K562 (cell line): ENCODE measurements around the gene TIAM1. TPM values are rescaled to one million over a fixed set of nuclear protein-coding genes. Genes with fewer than 3 reads are reported as not detected.

ENCODE experiments used
- ATAC-seq: fragments of 200-7000 bp; cut with Tn5 transposase; 3 replicates; pipeline ENCODE4 v1.9.1; 2020; ENCODE audit warnings: moderate library complexity
- BruUV-seq: library from RNA; stranded (reverse); fragments of 400-500 nt; replicated peaks from 2 replicates; lab custom pipeline; 2021; lab: Mats Ljungman, UMichigan
- CTCF ChIA-PET: fragments of 300-600 bp; formaldehyde crosslinking; extraction: SDS; loops from one replicate; lab custom pipeline; 2021; ENCODE audit warnings: low intra/inter-chr PET ratio; lab: Yijun Ruan, JAX
- POLR2A ChIA-PET: fragments of 300-600, 350-650 bp; sonication (Branson Sonifier 250); formaldehyde crosslinking; extraction: SDS; loops from one replicate; lab custom pipeline; 2021; ENCODE audit warnings: antibody characterized with exemption, inconsistent platforms; lab: Yijun Ruan, JAX
- DNase-seq, 4 experiments: peaks; one replicate each; pipeline versions ENCODE4 v3.0.0 to v3.0.0-alpha.2; 2011 to 2018; ENCODE audit warnings: low spot score in 3 of 4, mixed read lengths in 3 of 4; ENCODE audit errors: extremely low read depth in 1 of 4
- FAIRE-seq: peaks from 2 replicates; lab custom pipeline; 2011; peaks lifted over from hg19 to GRCh38; lab: Jason Lieb, UNC
- H2AFZ ChIP-seq: 2 replicates; pipeline ENCODE4 v1.6.0; 2011; ENCODE audit warnings: low read depth, low read length, control low read depth, inconsistent platforms
- H3K27ac ChIP-seq: fragments of 200-600 bp; 3 replicates; pipeline ENCODE4 v1.8.0; 2011; ENCODE audit warnings: low read depth, mild to moderate bottlenecking, control low read depth, inconsistent platforms, low read length, moderate library complexity, mixed read lengths; ENCODE audit errors: extremely low read depth
- H3K27me3 ChIP-seq, 2 experiments: fragments of 300-600 bp in 1 of 2; 2 replicates in 1 of 2; 3 replicates in 1 of 2; pipeline versions ENCODE4 v1.6.0 to v1.8.0; 2011; ENCODE audit warnings: inconsistent platforms in 2 of 2, low read length in 2 of 2, mild to moderate bottlenecking in 1 of 2, mixed read lengths in 1 of 2, moderate library complexity in 1 of 2; ENCODE audit not compliant: control insufficient read depth in 2 of 2, insufficient read depth in 2 of 2
- H3K36me3 ChIP-seq: fragments of 300-600 bp; 3 replicates; pipeline ENCODE4 v1.8.0; 2011; ENCODE audit warnings: mild to moderate bottlenecking, low read length, inconsistent platforms; ENCODE audit not compliant: control insufficient read depth, insufficient read depth
- H3K4me1 ChIP-seq, 2 experiments: fragments of 200-600 bp in 1 of 2; replicated peaks in 1 of 2; 2 replicates in 1 of 2; 3 replicates in 1 of 2; pipeline versions ENCODE4 v1.5.1 to v1.8.0; 2011; ENCODE audit warnings: inconsistent platforms in 2 of 2, low read length in 2 of 2, mild to moderate bottlenecking in 1 of 2, mixed read lengths in 1 of 2, moderate library complexity in 1 of 2; ENCODE audit not compliant: control insufficient read depth in 2 of 2, insufficient read depth in 2 of 2
- H3K4me2 ChIP-seq: 2 replicates; pipeline ENCODE4 v1.6.1; 2011; ENCODE audit warnings: low read length, control low read depth, inconsistent platforms, mixed read lengths; ENCODE audit not compliant: insufficient read depth
- H3K4me3 ChIP-seq: fragments of 200-600 bp; sonication (generic), shearing (Covaris generic); 2 replicates; pipeline ENCODE4 v1.5.1; 2016; ENCODE audit warnings: control low read depth, inconsistent platforms
- H3K79me2 ChIP-seq: fragments of 200-600 bp; 3 replicates; pipeline ENCODE4 v1.8.0; 2011; ENCODE audit warnings: low read length, inconsistent platforms; ENCODE audit not compliant: control insufficient read depth, insufficient read depth
- H3K9ac ChIP-seq, 2 experiments: 2 replicates each; pipeline versions ENCODE4 v1.6.0 to v1.6.1; 2011; ENCODE audit warnings: low read depth in 2 of 2, low read length in 2 of 2, control low read depth in 1 of 2, inconsistent platforms in 1 of 2, mild to moderate bottlenecking in 1 of 2, mixed read lengths in 1 of 2; ENCODE audit not compliant: insufficient read depth in 1 of 2
- H3K9me1 ChIP-seq: one replicate; pipeline ENCODE4 v1.6.0; 2011; ENCODE audit warnings: inconsistent platforms, mild to moderate bottlenecking, low read length, moderate library complexity; ENCODE audit not compliant: control insufficient read depth, insufficient read depth
- H3K9me3 ChIP-seq: replicated peaks from 2 replicates; pipeline ENCODE4 v1.5.1; 2011; ENCODE audit warnings: low read depth, low read length, inconsistent platforms; ENCODE audit not compliant: control insufficient read depth, insufficient read depth
- H4K20me1 ChIP-seq: replicated peaks from 2 replicates; pipeline ENCODE4 v1.6.1; 2011; ENCODE audit warnings: low read length, inconsistent platforms, mixed read lengths; ENCODE audit not compliant: control insufficient read depth, insufficient read depth
- CAMTA2 ChIP-seq: fragments of 250-450 bp; sonication (Bioruptor Pico); conservative IDR thresholded peaks from 2 replicates; pipeline ENCODE4 v1.5.1; 2022
- HCFC1 ChIP-seq: IDR thresholded peaks from 2 replicates; pipeline ENCODE4 v1.6.1; 2012; ENCODE audit warnings: low read depth, low read length, improper control_type of control experiment
- KLF13 ChIP-seq: fragments of 450-650 bp; IDR thresholded peaks from 2 replicates; pipeline ENCODE4 v1.6.1; 2016; ENCODE audit warnings: missing genetic modification characterization, low read depth, mild to moderate bottlenecking, missing compliant biosample characterization, moderate library complexity, borderline replicate concordance
- POLR2H ChIP-seq: IDR thresholded peaks from 2 replicates; pipeline ENCODE4 v1.6.1; 2016; ENCODE audit warnings: missing genetic modification characterization, low read depth, mild to moderate bottlenecking, control low read depth, missing compliant biosample characterization, moderate library complexity
- TEAD2 ChIP-seq: fragments of 450-650 bp; IDR thresholded peaks from 2 replicates; pipeline ENCODE4 v1.6.1; 2016; ENCODE audit warnings: missing genetic modification characterization, control low read depth, missing compliant biosample characterization
- TEAD4 ChIP-seq, 2 experiments: sonication (generic) in 1 of 2; formaldehyde crosslinking in 1 of 2; IDR thresholded peaks; 2 replicates each; pipeline versions ENCODE4 v1.6.1 to v1.8.0; 2012 to 2022; ENCODE audit warnings: borderline replicate concordance in 1 of 2, inconsistent platforms in 1 of 2, low read length in 1 of 2, mild to moderate bottlenecking in 1 of 2, missing genetic modification reagents in 1 of 2
- ZBED1 ChIP-seq: IDR thresholded peaks from 2 replicates; pipeline ENCODE4 v1.6.1; 2014
- ZNF134 ChIP-seq: fragments of 250-450 bp; sonication (Bioruptor Pico); conservative IDR thresholded peaks from 2 replicates; pipeline ENCODE4 v1.4.0; 2020
- WGBS: fragments of 100-300 bp; shearing (Covaris generic); methylation state at CpG from one replicate; pipeline ENCODE4 v1.1.6; 2016; ENCODE audit warnings: low coverage, mixed read lengths; ENCODE audit not compliant: insufficient coverage; ENCODE audit errors: missing lambda C conversion rate; 5-methylcytosine and 5-hydroxymethylcytosine counted together
- in situ Hi-C: fragments of 300-500 bp; cut with MboI; formaldehyde crosslinking; loops from 4 replicates; pipeline ENCODE4 v1.15.0; 2018; ENCODE audit warnings: inconsistent platforms, mixed read lengths
- intact Hi-C: fragments of 100-400 bp; cut with micrococcal nuclease; formaldehyde crosslinking; loops from 2 replicates; pipeline ENCODE4 v1.14.2; 2022
- polyA plus RNA-seq, 8 experiments: library from polyadenylated mRNA; depleted of rRNA in 4 of 8; stranded (reverse) in 5 of 8; unstranded in 3 of 8; fragments of >200 nt; fragmentation: Nextera tagmentation in 2 of 8; fragmentation: Illumina TruSeq in 1 of 8; extraction: Ambion mirVana in 2 of 8; extraction: Trizol in 1 of 8; gene quantifications; 2 replicates each; pipeline versions ENCODE4 v1.2.1 to v1.2.3, GENCODE V29; 2011 to 2014; ENCODE audit warnings: inconsistent platforms in 1 of 8, missing spikeins in 1 of 8
- total RNA-seq, 7 experiments: library from RNA; depleted of rRNA in 6 of 7; stranded (reverse); fragments of >200 nt in 6 of 7; fragmentation: Illumina TruSeq in 2 of 7; extraction: Trizol in 2 of 7; gene quantifications; 2 replicates each; pipeline versions ENCODE4 v1.2.1 to v1.2.3, GENCODE V29; 2011 to 2021; ENCODE audit warnings: low replicate concordance in 1 of 7

Gene TIAM1
- total and polyA plus RNA-seq, 9 of the 15 experiments (the other 6 are each of a cell fraction or from before 2014, with no cell fraction given) = 0.11 TPM; not detected in 8

DNA sequence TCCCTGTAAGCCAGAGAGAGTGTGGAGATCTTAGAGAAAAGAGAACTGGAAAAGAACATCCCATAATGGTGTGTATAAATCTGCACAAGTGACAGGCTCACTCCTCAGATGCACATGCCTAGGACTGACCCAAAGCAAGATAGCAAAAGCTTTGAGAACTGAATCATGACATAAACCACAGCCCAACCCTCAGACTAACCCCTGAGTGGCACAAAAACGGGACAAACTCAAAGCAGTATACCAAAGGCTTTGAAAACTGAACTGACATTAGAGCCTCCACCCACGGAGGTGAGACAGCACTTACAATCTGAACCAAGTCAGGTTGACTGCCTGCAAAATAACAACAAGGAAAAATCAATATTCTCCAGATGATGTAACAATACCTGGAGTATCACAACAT is 70.8 kb downstream of the TIAM1 start:
- ATAC-seq (no peak), DNase-seq (no peak), FAIRE-seq (peak; percentile 26)
- H3K4me2 ChIP-seq = no peak overlapping the region
- 0% methylated on average over 2 of the region's 2 CpGs for WGBS
- TF ChIP-seq ZBED1 (no peak), CAMTA2 (CRISPR knock-in tag) (no peak)
- H3K4me1 ChIP-seq = no peaks in the 10 kb centered on the region
- ChIA-PET CTCF (no interaction called here), POLR2A (interaction anchor here (0.6 kb wide), 2 partner anchors 11 to 1944 kb away, joined by 3 read pairs; no protein-coding TSS in a partner anchor)
- H3K9ac ChIP-seq = no peak overlapping the region
- H3K9me3 ChIP-seq = no peaks in the 10 kb centered on the region
- intact Hi-C loops = no loop called here
- BruUV-seq = no TSS peak
- H3K4me3 ChIP-seq = no peak overlapping the region
- in situ Hi-C loops = no loop called here
- no peaks in the 10 kb centered on the region for H3K36me3 ChIP-seq
- H3K9me1 ChIP-seq = no peaks in the 10 kb centered on the region
- no peaks in the 10 kb centered on the region for H3K79me2 ChIP-seq
- peaks cover 2 to 4% of the 10 kb centered on the region in 2 experiments; a peak in 4 of 5 replicates for H3K27me3 ChIP-seq
- no peaks in the 10 kb centered on the region for H4K20me1 ChIP-seq
- no peak overlapping the region for H3K27ac ChIP-seq
- no peak overlapping the region for H2AFZ ChIP-seq

DNA sequence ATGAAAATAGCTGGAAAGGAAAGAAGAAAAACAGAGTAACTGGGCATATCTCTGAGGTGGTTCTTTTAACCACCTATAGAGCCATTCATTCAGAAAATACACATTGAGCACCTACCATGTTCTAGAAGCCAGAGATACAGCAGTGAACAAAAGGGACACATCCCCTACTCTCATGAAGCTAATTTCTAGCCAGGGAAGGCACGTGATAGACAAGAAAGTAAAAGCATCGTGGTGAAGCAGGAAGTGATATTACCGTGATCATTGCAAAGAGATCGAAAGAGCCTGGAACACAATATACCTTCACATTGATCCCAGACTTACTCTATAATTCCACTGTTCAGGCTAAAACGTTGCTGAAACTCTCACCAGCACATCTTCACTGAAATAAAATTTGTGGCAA is 76.0 kb downstream of the TIAM1 start:
- in situ Hi-C loops = no loop called here
- Histone ChIP-seq H3K27me3 (peaks cover 10 to 13% of the 10 kb centered on the region in 2 experiments; a peak in 3 of 5 replicates), H3K4me2 (no peak overlapping the region), H3K36me3 (no peaks in the 10 kb centered on the region), H3K9me1 (no peaks in the 10 kb centered on the region), H3K4me3 (no peak overlapping the region), H3K9me3 (no peaks in the 10 kb centered on the region), H3K27ac (no peak overlapping the region), H4K20me1 (no peaks in the 10 kb centered on the region), H2AFZ (no peak overlapping the region), H3K79me2 (no peaks in the 10 kb centered on the region), H3K4me1 (no peaks in the 10 kb centered on the region), H3K9ac (no peak overlapping the region)
- WGBS = 0% methylated on average over 5 of the region's 5 CpGs
- TF ChIP-seq HCFC1 (no peak), TEAD2 (tag) (no peak), KLF13 (tag) (no peak), POLR2H (tag) (no peak), ZNF134 (CRISPR knock-in tag) (no peak), TEAD4 (IDR thresholded peaks at IDR 0.05; ENCODE audit: low read length) (no peak), TEAD4 (CRISPR knock-in tag; IDR thresholded peaks at IDR 0.05; ENCODE audit: borderline replicate concordance) (no peak)
- CTCF ChIA-PET = no interaction called here
- DNase-seq (no peak), FAIRE-seq (no peak), ATAC-seq (no peak)
- POLR2A ChIA-PET = interaction anchor here (0.6 kb wide), 1 partner anchor 54 kb away, joined by 3 read pairs; no protein-coding TSS in a partner anchor
- intact Hi-C loops = no loop called here
- BruUV-seq = no TSS peak
